Stimulated activated memory B cell treated with anti-CD40 and anti-IgM and Interleukin-4, amounts not matched to agents 10 μg/mL and 1 μg/mL and 100 μg/mL, for 72 hours (primary cell): Measurements from ENCODE around the gene USP15.

Experiments used
- ATAC-seq: fragments of 150-1000 bp; cut with Tn5 transposase; 2 replicates; pipeline ENCODE4 v1.10.0; 2021
- H3K27ac Mint-ChIP-seq: one replicate; pipeline ENCODE4 v1.8.0; 2022; ENCODE audit warnings: mild to moderate bottlenecking, mixed read lengths
- H3K27me3 Mint-ChIP-seq: one replicate; pipeline ENCODE4 v1.8.0; 2022; ENCODE audit warnings: mixed read lengths
- H3K36me3 Mint-ChIP-seq: one replicate; pipeline ENCODE4 v1.8.0; 2022; ENCODE audit warnings: mixed read lengths
- H3K4me1 Mint-ChIP-seq: one replicate; pipeline ENCODE4 v1.8.0; 2022; ENCODE audit warnings: mixed read lengths
- H3K4me3 Mint-ChIP-seq: one replicate; pipeline ENCODE4 v1.8.0; 2022; ENCODE audit warnings: mild to moderate bottlenecking, moderate library complexity, mixed read lengths
- H3K9me3 Mint-ChIP-seq: one replicate; pipeline ENCODE4 v1.8.0; 2022; ENCODE audit warnings: mixed read lengths

Gene USP15

DNA sequence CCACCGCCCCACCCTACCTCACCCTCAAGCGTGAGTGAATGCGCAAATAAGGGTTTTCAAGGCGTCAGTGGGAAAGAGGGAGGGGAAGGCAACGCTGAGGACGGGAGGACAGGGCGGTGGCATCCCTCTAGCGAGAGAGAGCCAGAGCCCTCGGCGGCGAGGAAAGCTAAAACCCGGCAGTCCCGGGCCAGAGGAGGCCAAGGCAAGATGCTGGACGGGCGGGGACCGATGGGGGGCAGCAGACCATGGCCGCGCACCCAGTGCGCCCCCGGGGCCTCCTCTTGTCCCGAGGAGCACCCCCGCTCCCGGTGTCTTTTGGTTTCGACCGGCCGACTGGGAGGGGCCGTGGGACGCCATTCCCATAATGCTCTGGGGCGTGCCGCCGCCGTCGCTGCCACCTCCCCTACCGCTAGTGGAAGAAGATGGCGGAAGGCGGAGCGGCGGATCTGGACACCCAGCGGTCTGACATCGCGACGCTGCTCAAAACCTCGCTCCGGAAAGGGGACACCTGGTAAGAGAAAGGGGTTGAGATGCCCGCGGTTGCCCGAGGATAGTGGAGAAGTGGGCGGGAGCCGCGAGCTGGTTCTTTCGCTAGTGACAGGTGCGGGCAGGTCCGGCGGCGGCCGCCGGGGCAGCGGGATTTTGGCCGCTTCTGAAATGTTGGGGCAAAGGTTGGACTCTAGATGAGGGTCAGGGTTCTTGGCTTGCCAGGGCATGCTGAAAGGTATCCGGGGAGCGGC lies at the start of gene USP15:
TSS of gene USP15 (plus strand) at position 412 of the 740 bp plus-strand sequence. CDS start at position 423, 11 bp downstream.
- Mint-ChIP-seq H3K4me1 (peaks cover 34% of the 10 kb centered on the region), H3K27me3 (no peaks in the 10 kb centered on the region), H3K36me3 (no peaks in the 10 kb centered on the region), H3K4me3 (peak within 1 kb of the TSS; percentile 93), H3K27ac (peak within 1 kb of the TSS; percentile 96), H3K9me3 (no peaks in the 10 kb centered on the region)
- peak; percentile 95 for ATAC-seq

DNA sequence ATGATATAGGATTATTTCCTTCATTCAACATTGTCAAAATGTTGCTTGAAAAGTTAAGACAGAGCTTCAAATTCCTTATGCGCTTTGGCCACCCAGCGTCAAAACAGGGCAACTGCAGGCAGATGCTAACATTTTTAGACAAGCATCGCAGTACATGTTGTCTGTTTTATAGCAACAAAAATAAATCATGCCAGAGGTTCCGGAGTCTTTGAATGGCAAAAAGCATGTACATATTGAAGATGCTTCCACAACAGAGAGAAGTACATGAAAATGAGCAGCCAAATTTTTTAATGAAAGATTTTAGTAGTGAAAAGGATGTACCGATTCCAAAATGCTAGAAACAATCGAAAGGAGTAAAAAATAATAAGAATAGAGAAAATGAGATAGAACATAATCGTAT lies 49.8 kb upstream of the USP15 start:
- no peak overlapping the region for H3K27ac Mint-ChIP-seq
- no peak overlapping the region for H3K4me3 Mint-ChIP-seq
- H3K27me3 Mint-ChIP-seq, result peaks cover 13% of the 10 kb centered on the region
- H3K36me3 Mint-ChIP-seq, result no peaks in the 10 kb centered on the region
- peaks cover 6% of the 10 kb centered on the region for H3K4me1 Mint-ChIP-seq
- no peaks in the 10 kb centered on the region for H3K9me3 Mint-ChIP-seq
- no peak for ATAC-seq

DNA sequence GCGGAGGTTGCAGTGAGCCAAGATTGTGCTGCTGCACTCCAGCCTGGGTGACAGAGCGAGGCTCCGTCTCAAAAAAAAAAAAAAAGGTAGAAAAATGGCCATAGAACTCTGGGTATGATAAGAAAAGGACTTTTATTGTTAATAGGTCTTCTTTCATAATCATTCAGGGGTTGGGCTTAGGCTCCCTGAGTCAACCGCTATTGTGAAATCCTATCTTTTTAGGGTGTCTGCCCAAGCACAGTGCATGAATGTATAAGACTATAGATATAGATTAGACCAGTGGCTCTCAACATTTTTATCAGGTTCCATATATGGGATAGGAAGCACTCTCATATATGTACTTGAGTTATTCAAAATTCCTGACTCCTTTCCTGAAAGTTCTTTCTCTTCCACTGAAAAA lies 48.7 kb upstream of the USP15 start:
- Mint-ChIP-seq H3K9me3 (no peaks in the 10 kb centered on the region), H3K36me3 (no peaks in the 10 kb centered on the region), H3K4me1 (peaks cover 6% of the 10 kb centered on the region), H3K27ac (no peak overlapping the region), H3K4me3 (no peak overlapping the region), H3K27me3 (peaks cover 13% of the 10 kb centered on the region)
- ATAC-seq, result no peak

- no peak overlapping the region for H3K4me3 Mint-ChIP-seq
- peaks cover 6% of the 10 kb centered on the region for H3K4me1 Mint-ChIP-seq
- ATAC-seq, result no peak
- no peaks in the 10 kb centered on the region for H3K9me3 Mint-ChIP-seq
- H3K27ac Mint-ChIP-seq, result no peak overlapping the region
- H3K27me3 Mint-ChIP-seq, result peaks cover 13% of the 10 kb centered on the region
- no peaks in the 10 kb centered on the region for H3K36me3 Mint-ChIP-seq
Measured at GRCh38 chr12:62214846-62215245, 45.4 kb upstream of the USP15 start.

DNA sequence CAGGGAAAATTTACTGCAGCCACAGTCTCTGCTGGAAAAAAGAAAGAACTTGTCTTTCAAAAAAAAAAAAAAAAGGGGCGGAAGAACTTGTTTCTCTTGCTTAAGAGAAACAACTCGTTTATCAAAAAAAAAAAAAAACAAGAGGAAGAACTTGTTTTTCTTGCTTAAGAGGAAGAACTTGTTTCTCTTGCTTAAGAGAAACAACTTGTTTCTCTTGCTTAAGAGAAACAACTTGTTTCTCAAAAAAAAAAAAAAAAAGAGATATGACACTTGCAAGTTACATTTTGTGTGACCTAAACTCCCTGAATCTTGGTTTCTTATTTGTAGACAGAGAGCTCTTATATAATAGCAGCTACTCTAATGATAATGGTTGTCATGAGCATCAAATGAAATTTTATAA lies 44.7 kb upstream of the USP15 start:
- Mint-ChIP-seq H3K27ac (no peak overlapping the region), H3K27me3 (peaks cover 9% of the 10 kb centered on the region), H3K9me3 (no peaks in the 10 kb centered on the region), H3K4me3 (no peak overlapping the region), H3K36me3 (no peaks in the 10 kb centered on the region), H3K4me1 (peaks cover 2% of the 10 kb centered on the region)
- ATAC-seq, result no peak

- no peaks in the 10 kb centered on the region for H3K9me3 Mint-ChIP-seq
- H3K27me3 Mint-ChIP-seq, result no peaks in the 10 kb centered on the region
- no peak overlapping the region for H3K4me3 Mint-ChIP-seq
- no peaks in the 10 kb centered on the region for H3K4me1 Mint-ChIP-seq
- ATAC-seq, result no peak
- no peaks in the 10 kb centered on the region for H3K36me3 Mint-ChIP-seq
- no peak overlapping the region for H3K27ac Mint-ChIP-seq
Measured at GRCh38 chr12:62217466-62218194, 42.6 kb upstream of the USP15 start.

- H3K4me3 Mint-ChIP-seq, result no peak overlapping the region
- H3K27me3 Mint-ChIP-seq, result no peaks in the 10 kb centered on the region
- H3K27ac Mint-ChIP-seq, result no peak overlapping the region
- no peak for ATAC-seq
- H3K9me3 Mint-ChIP-seq, result no peaks in the 10 kb centered on the region
- H3K36me3 Mint-ChIP-seq, result no peaks in the 10 kb centered on the region
- H3K4me1 Mint-ChIP-seq, result no peaks in the 10 kb centered on the region
Measured at GRCh38 chr12:62221107-62221506, 39.1 kb upstream of the USP15 start.

GRCh38 chr12:62224601-62225000 lies 35.6 kb upstream of the USP15 start:
- Mint-ChIP-seq H3K9me3 (peaks cover 3% of the 10 kb centered on the region), H3K27me3 (no peaks in the 10 kb centered on the region), H3K4me3 (no peak overlapping the region), H3K27ac (no peak overlapping the region), H3K4me1 (no peaks in the 10 kb centered on the region), H3K36me3 (no peaks in the 10 kb centered on the region)
- no peak for ATAC-seq

DNA sequence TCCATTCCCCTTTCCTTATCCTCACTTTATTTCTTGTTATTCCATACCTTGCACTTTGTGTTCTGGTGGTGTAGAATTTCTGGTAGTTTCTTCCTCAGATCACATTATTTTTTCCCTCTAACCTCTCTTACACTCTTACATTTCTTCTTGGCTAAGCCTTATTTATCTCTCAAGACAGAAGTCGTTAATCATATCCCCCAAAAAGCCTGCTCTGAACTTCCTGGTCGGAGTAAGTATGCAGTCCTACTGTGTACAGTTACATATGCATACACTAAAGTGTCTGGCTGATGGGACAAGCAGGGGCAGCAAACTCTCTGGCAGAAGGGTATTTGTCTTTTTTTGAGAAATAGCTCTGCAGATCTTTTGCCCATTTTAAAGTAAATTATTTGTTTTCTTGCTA lies 33.1 kb upstream of the USP15 start:
- Mint-ChIP-seq H3K36me3 (no peaks in the 10 kb centered on the region), H3K4me3 (no peak overlapping the region), H3K4me1 (no peaks in the 10 kb centered on the region), H3K9me3 (peaks cover 4% of the 10 kb centered on the region), H3K27ac (no peak overlapping the region), H3K27me3 (no peaks in the 10 kb centered on the region)
- ATAC-seq, result no peak

- ATAC-seq, result no peak
- Mint-ChIP-seq H3K36me3 (no peaks in the 10 kb centered on the region), H3K9me3 (peaks cover 6% of the 10 kb centered on the region)
Measured at GRCh38 chr12:62230652-62231051, 29.6 kb upstream of the USP15 start.

DNA sequence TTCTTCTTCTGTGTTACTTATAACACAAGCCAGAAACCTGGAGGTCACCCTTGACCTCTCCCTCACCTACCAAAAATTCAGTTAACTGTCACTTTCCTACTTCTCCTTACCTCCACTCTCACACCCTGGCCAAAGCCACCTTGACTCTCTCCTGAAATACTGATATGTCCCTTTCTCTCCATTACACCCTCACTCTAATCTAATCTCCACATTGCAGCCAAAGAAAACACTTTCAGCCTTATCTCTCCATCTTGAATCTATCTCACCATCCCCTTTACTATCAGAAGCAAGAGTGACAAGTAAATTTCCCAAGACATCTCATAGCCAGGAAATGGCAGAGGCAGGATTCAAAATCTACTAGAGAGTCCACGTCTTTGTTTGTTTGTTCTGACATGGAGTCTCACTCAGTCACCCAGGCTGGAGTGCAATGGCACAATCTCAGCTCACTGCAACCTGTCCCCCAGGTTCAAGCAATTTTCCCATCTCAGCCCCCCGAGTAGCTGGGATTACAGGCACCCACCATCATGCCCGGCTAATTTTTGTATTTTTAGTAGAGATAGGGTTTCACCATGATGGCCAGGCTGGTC lies 28.0 kb upstream of the USP15 start:
- Mint-ChIP-seq H3K27me3 (peaks cover 9% of the 10 kb centered on the region), H3K36me3 (peaks cover 7% of the 10 kb centered on the region), H3K4me1 (no peaks in the 10 kb centered on the region), H3K4me3 (no peak overlapping the region), H3K9me3 (peaks cover 9% of the 10 kb centered on the region), H3K27ac (no peak overlapping the region)
- ATAC-seq, result no peak

More at GRCh38 chr12:62230652-62231051, 29.6 kb upstream of the USP15 start:
- no peak overlapping the region for H3K4me3 Mint-ChIP-seq
- no peaks in the 10 kb centered on the region for H3K4me1 Mint-ChIP-seq
- H3K27me3 Mint-ChIP-seq, result no peaks in the 10 kb centered on the region
- no peak overlapping the region for H3K27ac Mint-ChIP-seq

DNA sequence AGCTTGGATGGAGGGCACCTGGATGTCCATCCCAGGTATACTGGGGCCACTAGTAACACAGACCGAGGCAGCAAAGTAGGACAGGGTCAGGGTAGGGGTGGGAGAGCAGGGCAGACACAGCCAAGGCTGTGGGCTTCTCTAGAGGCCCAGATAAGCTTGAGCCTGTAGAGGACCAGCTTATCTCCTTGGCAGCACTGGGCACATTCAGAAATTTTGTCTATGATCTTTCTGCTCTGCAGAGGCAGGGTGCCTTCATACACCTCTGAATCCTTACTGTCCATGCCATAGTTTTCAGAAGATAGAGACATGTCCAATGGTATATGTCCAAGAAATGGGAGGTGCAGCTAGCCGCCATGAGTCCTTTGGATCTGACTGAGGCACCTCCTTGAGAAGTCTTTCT lies 26.4 kb upstream of the USP15 start:
- Mint-ChIP-seq H3K27ac (no peak overlapping the region), H3K36me3 (peaks cover 8% of the 10 kb centered on the region), H3K4me3 (no peak overlapping the region), H3K27me3 (peaks cover 13% of the 10 kb centered on the region), H3K9me3 (peaks cover 9% of the 10 kb centered on the region), H3K4me1 (no peaks in the 10 kb centered on the region)
- ATAC-seq, result no peak

- ATAC-seq, result no peak
- Mint-ChIP-seq H3K27ac (no peak overlapping the region), H3K36me3 (peaks cover 8% of the 10 kb centered on the region), H3K9me3 (peaks cover 6% of the 10 kb centered on the region), H3K4me1 (no peaks in the 10 kb centered on the region), H3K4me3 (no peak overlapping the region), H3K27me3 (peaks cover 13% of the 10 kb centered on the region)
Measured at GRCh38 chr12:62239571-62239970, 20.6 kb upstream of the USP15 start.

DNA sequence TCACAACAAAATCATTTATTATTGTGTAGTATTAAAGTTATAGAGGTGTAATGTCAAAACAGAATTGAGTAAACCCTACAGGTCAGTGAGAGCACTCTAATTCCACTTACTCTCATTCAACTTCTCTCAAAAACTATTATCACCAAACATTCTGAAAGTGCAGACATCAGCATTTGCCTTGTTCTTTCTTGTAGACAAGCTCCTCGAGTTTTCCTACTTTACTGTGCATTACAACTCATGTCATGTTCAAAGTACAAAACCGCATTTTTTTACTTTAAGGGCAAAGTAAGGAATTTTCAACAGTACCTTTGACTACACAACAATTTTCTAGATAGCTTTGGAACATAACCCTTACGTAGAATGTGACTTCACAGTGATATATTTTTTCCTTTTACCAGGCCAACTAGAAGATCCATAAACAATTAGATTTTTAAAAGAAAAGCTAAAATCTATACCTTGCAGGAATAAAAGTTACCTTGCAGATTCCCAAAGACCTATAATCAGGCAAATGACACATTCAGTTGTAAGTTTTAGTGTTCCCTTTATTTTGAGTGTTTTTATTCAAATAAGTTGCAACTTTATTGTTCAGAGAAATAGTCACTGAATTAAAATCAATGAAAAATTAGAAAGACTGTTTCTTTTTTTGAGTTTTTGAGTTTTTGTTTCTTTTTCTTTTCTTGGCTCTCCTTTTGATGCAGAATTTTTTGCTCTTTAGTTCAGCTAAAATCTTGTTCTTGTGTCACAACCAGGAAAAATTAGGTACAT lies 12.7 kb upstream of the USP15 start:
- H3K27ac Mint-ChIP-seq, result no peak overlapping the region
- H3K9me3 Mint-ChIP-seq, result no peaks in the 10 kb centered on the region
- H3K4me3 Mint-ChIP-seq, result no peak overlapping the region
- H3K4me1 Mint-ChIP-seq, result peaks cover 7% of the 10 kb centered on the region
- no peak for ATAC-seq
- H3K27me3 Mint-ChIP-seq, result no peaks in the 10 kb centered on the region
- no peaks in the 10 kb centered on the region for H3K36me3 Mint-ChIP-seq

DNA sequence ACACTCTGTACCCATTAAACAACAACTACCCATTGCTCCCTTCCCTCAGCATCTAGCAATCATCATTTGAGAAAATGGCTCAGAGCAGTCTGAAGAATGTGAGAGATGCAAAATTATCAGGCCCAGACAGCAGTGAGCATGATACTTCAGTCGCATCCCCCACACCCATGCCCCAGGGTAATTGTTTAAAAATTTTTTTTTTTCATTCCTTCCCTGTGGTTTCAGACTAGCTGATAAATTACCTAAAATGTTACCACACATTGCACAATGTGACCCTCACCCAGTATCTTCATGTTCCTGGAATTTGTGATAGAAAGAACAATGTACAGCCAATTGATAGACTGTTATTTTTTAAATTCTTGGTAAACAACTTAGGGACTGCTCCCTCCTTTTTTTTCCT lies 11.3 kb upstream of the USP15 start:
- no peak for ATAC-seq
- peaks cover 13% of the 10 kb centered on the region for H3K36me3 Mint-ChIP-seq
- H3K27me3 Mint-ChIP-seq, result no peaks in the 10 kb centered on the region
- no peak overlapping the region for H3K27ac Mint-ChIP-seq
- H3K4me3 Mint-ChIP-seq, result no peak overlapping the region
- no peaks in the 10 kb centered on the region for H3K9me3 Mint-ChIP-seq
- peaks cover 7% of the 10 kb centered on the region for H3K4me1 Mint-ChIP-seq
